Measurements from ENCODE around the gene SIRT7. TPM values are rescaled to one million over a fixed set of nuclear protein-coding genes. Genes with fewer than 3 reads are reported as not detected.

The SIRT7 gene
- polyA plus RNA-seq (2013, experiment 1 of 2; ENCODE audit: insufficient read length): 15.7 TPM
- 10.0 TPM for polyA plus RNA-seq (2013, experiment 2 of 2; ENCODE audit: insufficient read length)

GRCh38 chr17:81917565-81918332 is at the start of gene SIRT7:
Gene SIRT7, minus strand, starts transcription at chr17:81918176. Its CDS starts 45 bp downstream, at chr17:81918131.
- peak; percentile 64 for DNase-seq

- DNase-seq: no peak
Measured at GRCh38 chr17:81967244-81967532, 49.2 kb upstream of the SIRT7 start.

GRCh38 chr17:81966343-81967243 is 48.6 kb upstream of the SIRT7 start:
- no peak for DNase-seq

GRCh38 chr17:81964081-81964849 is 46.3 kb upstream of the SIRT7 start:
- DNase-seq: no peak

- no peak for DNase-seq
Measured at GRCh38 chr17:81962499-81963441, 44.8 kb upstream of the SIRT7 start.

GRCh38 chr17:81961521-81962498 is 43.8 kb upstream of the SIRT7 start:
- no peak for DNase-seq

- peak; percentile 50 for DNase-seq
Measured at GRCh38 chr17:81961087-81961511, 43.1 kb upstream of the SIRT7 start, which contains the start of gene NOTUM. Gene NOTUM, minus strand, starts transcription at chr17:81961187. Its CDS starts 278 bp downstream, at chr17:81960909.

- DNase-seq: no peak
Measured at GRCh38 chr17:81960130-81960958, 42.4 kb upstream of the SIRT7 start.

GRCh38 chr17:81959362-81960129 is 41.6 kb upstream of the SIRT7 start:
- DNase-seq: peak; percentile 40

- DNase-seq: no peak
Measured at GRCh38 chr17:81958633-81959342, 40.8 kb upstream of the SIRT7 start.

GRCh38 chr17:81957691-81958432 is 39.9 kb upstream of the SIRT7 start:
- DNase-seq: no peak

- DNase-seq: no peak
Measured at GRCh38 chr17:81956607-81957589, 38.9 kb upstream of the SIRT7 start.

GRCh38 chr17:81955756-81956544 is 38.0 kb upstream of the SIRT7 start:
- no peak for DNase-seq

GRCh38 chr17:81955058-81955681 is 37.2 kb upstream of the SIRT7 start:
- DNase-seq: no peak
